GM12878 (cell line): ENCODE measurements around the gene IGFBP1. TPM values are rescaled to one million over a fixed set of nuclear protein-coding genes. Genes with fewer than 3 reads are reported as not detected.

Experiments used
- ATAC-seq: fragments of 200-7000 bp; cut with Tn5 transposase; 3 replicates; pipeline ENCODE4 v1.9.1; 2020; ENCODE audit warnings: mild to moderate bottlenecking, moderate library complexity
- BruUV-seq: library from RNA; stranded (reverse); fragments of 400-500 nt; replicated peaks from 2 replicates; lab custom pipeline; 2021; lab: Mats Ljungman, UMichigan
- CTCF ChIA-PET: fragments of 300-600 bp; sonication (Branson Sonifier 250); formaldehyde crosslinking; extraction: SDS; loops from one replicate; lab custom pipeline; 2021; ENCODE audit warnings: inconsistent platforms; lab: Yijun Ruan, JAX
- POLR2A ChIA-PET: fragments of 350-600 bp; formaldehyde crosslinking; extraction: SDS; loops from one replicate; lab custom pipeline; 2021; ENCODE audit warnings: inconsistent platforms; lab: Charles Lee
- RAD21 ChIA-PET: fragments of 300-600 bp; sonication (Branson Sonifier 250); formaldehyde crosslinking; loops from one replicate; lab custom pipeline; 2023; ENCODE audit warnings: antibody characterized with exemption; ENCODE audit not compliant: unreplicated experiment; lab: Charles Lee
- SMC1A ChIA-PET: fragments of 300-600 bp; sonication (Branson Sonifier 250); formaldehyde crosslinking; loops from one replicate; lab custom pipeline; 2023; ENCODE audit not compliant: unreplicated experiment, uncharacterized antibody; lab: Charles Lee
- DNase-seq: peaks from one replicate; pipeline ENCODE4 v3.0.0-alpha.2; 2011; ENCODE audit warnings: low read depth, low spot score
- FAIRE-seq: peaks from 3 replicates; lab custom pipeline; 2011; peaks lifted over from hg19 to GRCh38; lab: Jason Lieb, UNC
- H2AFZ ChIP-seq: 2 replicates; pipeline ENCODE4 v1.6.0; 2011; ENCODE audit warnings: low read depth, low read length, control low read depth; ENCODE audit not compliant: control insufficient read depth
- H3K27ac ChIP-seq: 2 replicates; pipeline ENCODE4 v1.5.1; 2011; ENCODE audit warnings: control low read depth; ENCODE audit not compliant: control insufficient read depth, insufficient read depth
- H3K27me3 ChIP-seq, 2 experiments: replicated peaks in 1 of 2; 2 replicates each; pipeline versions ENCODE4 v1.6.0 to v1.6.1; 2011; ENCODE audit warnings: low read length in 1 of 2; ENCODE audit not compliant: control insufficient read depth in 2 of 2, insufficient read depth in 2 of 2
- H3K36me3 ChIP-seq, 2 experiments: 2 replicates each; pipeline ENCODE4 v1.5.1; 2011; ENCODE audit warnings: low read length in 1 of 2; ENCODE audit not compliant: control insufficient read depth in 2 of 2, insufficient read depth in 2 of 2
- H3K4me1 ChIP-seq: 2 replicates; pipeline ENCODE4 v1.6.1; 2011; ENCODE audit warnings: mild to moderate bottlenecking, low read length, moderate library complexity, mixed read lengths; ENCODE audit not compliant: control insufficient read depth, insufficient read depth
- H3K4me2 ChIP-seq: 2 replicates; pipeline ENCODE4 v1.6.0; 2011; ENCODE audit warnings: control low read depth; ENCODE audit not compliant: control insufficient read depth, insufficient read depth
- H3K4me3 ChIP-seq: fragments of 200-600 bp; sonication (generic); 2 replicates; pipeline ENCODE4 v1.5.1; 2016
- H3K79me2 ChIP-seq: 2 replicates; pipeline ENCODE4 v1.6.0; 2011; ENCODE audit warnings: low read length; ENCODE audit not compliant: control insufficient read depth, insufficient read depth
- H3K9ac ChIP-seq: 2 replicates; pipeline ENCODE4 v1.8.0; 2011; ENCODE audit warnings: low read length, control low read depth, mixed read lengths; ENCODE audit not compliant: control insufficient read depth, insufficient read depth
- H3K9me3 ChIP-seq: replicated peaks from 3 replicates; pipeline ENCODE4 v1.5.1; 2011; ENCODE audit warnings: mild to moderate bottlenecking, low read length; ENCODE audit not compliant: control insufficient read depth, insufficient read depth
- H4K20me1 ChIP-seq: 2 replicates; pipeline ENCODE4 v1.6.0; 2011; ENCODE audit not compliant: control insufficient read depth, insufficient read depth
- CTCF ChIP-seq, 3 experiments: IDR thresholded peaks in 2 of 3; conservative IDR thresholded peaks in 1 of 3; 2 replicates each; pipeline ENCODE4 v1.5.1; 2011; ENCODE audit warnings: low read depth in 3 of 3, low read length in 3 of 3, mild to moderate bottlenecking in 3 of 3, control low read depth in 2 of 3, moderate library complexity in 2 of 3, inconsistent platforms in 1 of 3, mixed read lengths in 1 of 3; ENCODE audit not compliant: control insufficient read depth in 2 of 3, insufficient read depth in 1 of 3; ENCODE audit errors: extremely low read depth in 1 of 3
- EZH2 ChIP-seq: IDR thresholded peaks from 2 replicates; pipeline ENCODE4 v1.6.1; 2012; ENCODE audit warnings: low read depth, mild to moderate bottlenecking, control low read depth, inconsistent platforms, low read length, borderline replicate concordance; ENCODE audit not compliant: control insufficient read depth
- HDAC6 ChIP-seq: fragments of 200-600 bp; sonication (generic); IDR thresholded peaks from one replicate; pipeline ENCODE4 v1.8.0; 2017; ENCODE audit warnings: antibody characterized with exemption; ENCODE audit not compliant: unreplicated experiment
- IKZF1 ChIP-seq: fragments of 450-650 bp; conservative IDR thresholded peaks from 2 replicates; pipeline ENCODE4 v1.6.1; 2017; ENCODE audit warnings: antibody characterized with exemption, mild to moderate bottlenecking
- NFXL1 ChIP-seq: fragments of 450-650 bp; IDR thresholded peaks from 2 replicates; pipeline ENCODE4 v1.6.1; 2017; ENCODE audit warnings: antibody characterized with exemption, mild to moderate bottlenecking, borderline replicate concordance
- RAD21 ChIP-seq: IDR thresholded peaks from 2 replicates; pipeline ENCODE4 v1.6.1; 2011; ENCODE audit warnings: mild to moderate bottlenecking, low read depth, low read length, moderate library complexity; ENCODE audit not compliant: insufficient read depth
- SMC3 ChIP-seq: IDR thresholded peaks from 2 replicates; pipeline ENCODE4 v1.6.1; 2011; ENCODE audit warnings: low read length, improper control_type of control experiment, borderline replicate concordance
- WGBS: methylation state at CpG from one replicate; pipeline ENCODE4 v1.1.6; 2016; ENCODE audit warnings: low lambda C conversion rate; ENCODE audit not compliant: insufficient replicate concordance, insufficient coverage; ENCODE audit errors: missing lambda C conversion rate; 5-methylcytosine and 5-hydroxymethylcytosine counted together
- in situ Hi-C: fragments of 300-500 bp; cut with MboI; formaldehyde crosslinking; loops from 9 replicates; pipeline ENCODE4 v1.14.3; 2018; ENCODE audit warnings: mixed read lengths
- intact Hi-C: fragments of 100-400 bp; cut with micrococcal nuclease; formaldehyde crosslinking; loops from one replicate; pipeline ENCODE4 v1.14.2; 2022; ENCODE audit not compliant: unreplicated experiment
- polyA plus RNA-seq, 11 experiments: library from polyadenylated mRNA; depleted of rRNA in 4 of 11; unstranded in 6 of 11; stranded (reverse) in 5 of 11; fragments of >200 nt; fragmentation: Nextera tagmentation in 4 of 11; fragmentation: Illumina TruSeq in 1 of 11; extraction: Ambion mirVana in 4 of 11; extraction: Trizol in 1 of 11; gene quantifications; 1 replicate in 1 of 11; 2 replicates in 10 of 11; pipeline versions ENCODE4 v1.2.1 to v1.2.3, GENCODE V29; 2011 to 2016; ENCODE audit warnings: inconsistent platforms in 2 of 11, missing spikeins in 2 of 11, low read depth in 1 of 11
- total RNA-seq, 4 experiments: library from RNA; depleted of rRNA in 3 of 4; stranded (reverse); fragments of >200 nt in 3 of 4; fragmentation: Illumina TruSeq in 1 of 4; extraction: Trizol in 1 of 4; gene quantifications; 2 replicates each; pipeline versions ENCODE4 v1.2.1 to v1.2.3, GENCODE V29; 2013 to 2021
- TF ChIP-seq, protein P1 (sequence below): fragments of 450-650 bp; IDR thresholded peaks from 2 replicates; pipeline ENCODE4 v1.6.1; 2014; ENCODE audit warnings: mild to moderate bottlenecking
- TF ChIP-seq, protein P2 (sequence below): IDR thresholded peaks from 2 replicates; pipeline ENCODE4 v1.6.1; 2012; ENCODE audit warnings: low read depth, low read length, improper control_type of control experiment

The IGFBP1 gene
- total and polyA plus RNA-seq, 10 of the 15 experiments (the other 5 are each of a cell fraction or from before 2014, with no cell fraction given), result 0.13 TPM; not detected in 9

DNA sequence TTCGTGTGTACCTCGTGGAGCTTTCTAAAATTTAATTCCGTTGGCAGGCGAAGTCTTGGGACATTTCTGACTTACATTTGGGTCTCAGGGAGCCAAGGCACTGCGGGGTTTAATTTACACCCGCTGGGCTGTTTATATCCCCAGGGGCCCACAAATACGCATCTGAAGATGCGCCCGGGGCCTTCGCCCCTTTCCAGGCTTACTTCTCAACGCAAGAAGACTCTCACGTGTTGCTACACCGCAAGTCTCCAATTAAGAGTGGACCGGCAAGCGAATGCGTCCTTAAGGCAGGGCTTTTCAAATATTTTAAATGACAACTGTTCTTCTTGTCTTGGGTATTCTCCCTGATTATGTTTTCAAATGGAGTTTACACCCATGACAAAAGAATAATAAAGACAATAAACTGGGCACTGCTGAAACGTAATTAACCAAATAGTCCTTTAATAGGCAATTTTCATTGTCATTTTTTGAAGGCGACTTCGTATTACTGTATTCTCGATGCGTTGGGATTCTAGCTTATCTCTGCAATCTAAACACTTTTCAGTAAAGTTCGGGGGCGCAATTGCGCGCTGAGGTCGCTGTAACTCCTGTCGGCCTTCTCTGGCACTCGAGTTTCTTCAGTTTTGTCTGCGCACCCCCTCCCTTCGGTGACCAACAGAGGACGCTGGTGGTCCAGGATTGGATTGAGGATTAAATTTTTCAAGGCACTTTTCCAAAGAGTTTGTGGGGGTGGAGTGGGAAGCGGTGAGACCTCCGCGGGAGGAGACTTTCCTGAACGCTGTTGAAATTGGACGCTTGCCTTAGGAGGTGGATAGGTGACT is 33.6 kb downstream of the IGFBP1 start:
- no peak for FAIRE-seq
- RAD21 ChIA-PET, result interaction anchor here (0.6 to 4.0 kb wide), 52 partner anchors 14 to 1332 kb away, joined by 3 to 97 read pairs (median 5); no protein-coding TSS in a partner anchor
- peaks cover 2 to 3% of the 10 kb centered on the region in 2 experiments; a peak in 3 of 4 replicates for H3K27me3 ChIP-seq

More for the DNA sequence above, 33.6 kb downstream of the IGFBP1 start:
- Histone ChIP-seq H3K79me2 (no peaks in the 10 kb centered on the region), H3K9ac (no peak overlapping the region), H3K9me3 (no peaks in the 10 kb centered on the region), H3K4me2 (no peak overlapping the region), H3K4me1 (no peaks in the 10 kb centered on the region), H2AFZ (no peak overlapping the region), H3K36me3 (no peaks in the 10 kb centered on the region), H3K27ac (no peak overlapping the region), H4K20me1 (peaks cover 2% of the 10 kb centered on the region; the same call in 1 of the 2 replicates), H3K4me3 (no peak overlapping the region)
- ATAC-seq, result peak; percentile 42
- ChIA-PET CTCF (interaction anchor here (0.7 to 9.6 kb wide), 74 partner anchors 8 to 1897 kb away, joined by 3 to 127 read pairs (median 4); no protein-coding TSS in a partner anchor), POLR2A (interaction anchor here (0.7 kb wide), 1 partner anchor 211 kb away, joined by 3 read pairs; no protein-coding TSS in a partner anchor), SMC1A (interaction anchor here (0.8 to 6.4 kb wide), 57 partner anchors 9 to 1260 kb away, joined by 3 to 130 read pairs (median 4); no protein-coding TSS in a partner anchor)
- no peak for DNase-seq
- in situ Hi-C loops, result no loop called here
- intact Hi-C loops, result loop anchor here (5.0 to 10.0 kb wide), 4 partner anchors 135 to 743 kb away; no protein-coding TSS in a partner anchor
- WGBS, result 32% methylated on average over 36 of the region's 36 CpGs
- TF ChIP-seq HDAC6 (peak; percentile 40), SMC3 (peak; percentile 59), IKZF1 (peak; percentile 58; the same call in 1 of the 2 replicates), EZH2 (0 out of 2 replicates have a peak, but pooled peaks have one; percentile 48), NFXL1 (no peak), RAD21 (peak; percentile 81), CTCF (IDR thresholded peaks at IDR 0.05 in 2 of 3, conservative IDR thresholded peaks at IDR 0.05 in 1 of 3; ENCODE audit: control insufficient read depth in 2 of 3, extremely low read depth in 1 of 3, insufficient read depth in 1 of 3, low read depth in 3 of 3, low read length in 3 of 3) (peak; percentile 45 to 76 (median 62))
- TF ChIP-seq, protein P1, sequence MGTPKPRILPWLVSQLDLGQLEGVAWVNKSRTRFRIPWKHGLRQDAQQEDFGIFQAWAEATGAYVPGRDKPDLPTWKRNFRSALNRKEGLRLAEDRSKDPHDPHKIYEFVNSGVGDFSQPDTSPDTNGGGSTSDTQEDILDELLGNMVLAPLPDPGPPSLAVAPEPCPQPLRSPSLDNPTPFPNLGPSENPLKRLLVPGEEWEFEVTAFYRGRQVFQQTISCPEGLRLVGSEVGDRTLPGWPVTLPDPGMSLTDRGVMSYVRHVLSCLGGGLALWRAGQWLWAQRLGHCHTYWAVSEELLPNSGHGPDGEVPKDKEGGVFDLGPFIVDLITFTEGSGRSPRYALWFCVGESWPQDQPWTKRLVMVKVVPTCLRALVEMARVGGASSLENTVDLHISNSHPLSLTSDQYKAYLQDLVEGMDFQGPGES, result no peak
- TF ChIP-seq, protein P2, sequence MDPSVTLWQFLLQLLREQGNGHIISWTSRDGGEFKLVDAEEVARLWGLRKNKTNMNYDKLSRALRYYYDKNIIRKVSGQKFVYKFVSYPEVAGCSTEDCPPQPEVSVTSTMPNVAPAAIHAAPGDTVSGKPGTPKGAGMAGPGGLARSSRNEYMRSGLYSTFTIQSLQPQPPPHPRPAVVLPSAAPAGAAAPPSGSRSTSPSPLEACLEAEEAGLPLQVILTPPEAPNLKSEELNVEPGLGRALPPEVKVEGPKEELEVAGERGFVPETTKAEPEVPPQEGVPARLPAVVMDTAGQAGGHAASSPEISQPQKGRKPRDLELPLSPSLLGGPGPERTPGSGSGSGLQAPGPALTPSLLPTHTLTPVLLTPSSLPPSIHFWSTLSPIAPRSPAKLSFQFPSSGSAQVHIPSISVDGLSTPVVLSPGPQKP, result no peak
- BruUV-seq, result no TSS peak
